CD14-positive monocyte (primary cell): ENCODE measurements around the gene C3orf70. TPM values are rescaled to one million over a fixed set of nuclear protein-coding genes. Genes with fewer than 3 reads are reported as not detected.

Experiments
- DNase-seq, 3 donors: peaks; one replicate each; pipeline ENCODE4 v3.0.0-alpha.2; 2011 to 2022
- H2AFZ ChIP-seq: 2 replicates; pipeline ENCODE4 v1.6.0; 2012; ENCODE audit warnings: mild to moderate bottlenecking, low read depth, low read length, inconsistent platforms; ENCODE audit not compliant: insufficient read depth, poor library complexity, severe bottlenecking
- H3K27ac ChIP-seq, 2 donors: 1 replicate in 1 of 2; 2 replicates in 1 of 2; pipeline ENCODE4 v1.5.1; 2012 to 2013; ENCODE audit warnings: low read length in 2 of 2, control low read depth in 1 of 2, inconsistent platforms in 1 of 2, low read depth in 1 of 2, mild to moderate bottlenecking in 1 of 2
- H3K27me3 ChIP-seq, 2 donors: one replicate each; pipeline versions ENCODE4 v1.6.0 to v1.6.1; 2011 to 2013; ENCODE audit warnings: low read length in 2 of 2; ENCODE audit not compliant: control insufficient read depth in 2 of 2, insufficient read depth in 2 of 2
- H3K36me3 ChIP-seq, 2 donors: replicated peaks in 1 of 2; 1 replicate in 1 of 2; 2 replicates in 1 of 2; pipeline versions ENCODE4 v1.5.1 to v1.6.1; 2012 to 2013; ENCODE audit warnings: low read length in 2 of 2, control low read depth in 1 of 2, inconsistent platforms in 1 of 2, mild to moderate bottlenecking in 1 of 2; ENCODE audit not compliant: insufficient read depth in 2 of 2, control insufficient read depth in 1 of 2
- H3K4me1 ChIP-seq, 2 donors: 1 replicate in 1 of 2; 2 replicates in 1 of 2; pipeline versions ENCODE4 v1.5.1 to v1.6.1; 2012 to 2013; ENCODE audit warnings: low read length in 2 of 2, control low read depth in 1 of 2, inconsistent platforms in 1 of 2, mild to moderate bottlenecking in 1 of 2, moderate library complexity in 1 of 2; ENCODE audit not compliant: insufficient read depth in 2 of 2, control insufficient read depth in 1 of 2
- H3K4me2 ChIP-seq: replicated peaks from 2 replicates; pipeline ENCODE3; 2012; ENCODE audit warnings: low read length, moderate library complexity, mild to moderate bottlenecking; ENCODE audit not compliant: poor library complexity, severe bottlenecking; ENCODE audit errors: extremely low read depth
- H3K4me3 ChIP-seq, 3 experiments: fragments of 200-600 bp in 1 of 3; sonication (generic) in 1 of 3; replicated peaks in 1 of 3; 1 replicate in 2 of 3; 2 replicates in 1 of 3; pipeline ENCODE4 v1.5.1; 2011 to 2013; ENCODE audit warnings: low read length in 3 of 3, mild to moderate bottlenecking in 3 of 3, control low read depth in 2 of 3, low read depth in 2 of 3, inconsistent platforms in 1 of 3, moderate library complexity in 1 of 3
- H3K79me2 ChIP-seq: 2 replicates; pipeline ENCODE4 v1.6.0; 2012; ENCODE audit warnings: mild to moderate bottlenecking, control low read depth, inconsistent platforms, low read length, moderate library complexity; ENCODE audit not compliant: insufficient read depth
- H3K9ac ChIP-seq: 2 replicates; pipeline ENCODE4 v1.6.0; 2017; ENCODE audit warnings: low read length, mild to moderate bottlenecking; ENCODE audit not compliant: insufficient read depth, poor library complexity, severe bottlenecking
- H3K9me3 ChIP-seq, 2 donors: replicated peaks in 1 of 2; 1 replicate in 1 of 2; 2 replicates in 1 of 2; pipeline versions ENCODE4 v1.5.1 to v1.6.1; 2012 to 2013; ENCODE audit warnings: low read length in 2 of 2, control low read depth in 1 of 2; ENCODE audit not compliant: control insufficient read depth in 1 of 2, insufficient read depth in 1 of 2
- H4K20me1 ChIP-seq: 2 replicates; pipeline ENCODE4 v1.6.0; 2012; ENCODE audit warnings: mild to moderate bottlenecking, low read length, control low read depth, moderate library complexity; ENCODE audit not compliant: insufficient read depth
- H3K27ac Mint-ChIP-seq, 7 donors: one replicate each; pipeline ENCODE4 v1.8.0; 2020; ENCODE audit warnings: mild to moderate bottlenecking in 7 of 7, mixed read lengths in 7 of 7, moderate library complexity in 6 of 7, inconsistent platforms in 2 of 7
- H3K27me3 Mint-ChIP-seq, 3 donors: one replicate each; pipeline ENCODE4 v1.8.0; 2021 to 2022; ENCODE audit warnings: low read depth in 3 of 3, mild to moderate bottlenecking in 3 of 3, mixed read lengths in 3 of 3, moderate library complexity in 3 of 3, inconsistent platforms in 1 of 3
- H3K36me3 Mint-ChIP-seq, 2 donors: one replicate each; pipeline ENCODE4 v1.8.0; 2020; ENCODE audit warnings: mixed read lengths in 2 of 2, inconsistent platforms in 1 of 2, mild to moderate bottlenecking in 1 of 2
- H3K4me1 Mint-ChIP-seq: one replicate; pipeline ENCODE4 v1.8.0; 2020; ENCODE audit warnings: mild to moderate bottlenecking, mixed read lengths
- H3K4me3 Mint-ChIP-seq, 2 donors: one replicate each; pipeline ENCODE4 v1.8.0; 2020; ENCODE audit warnings: mild to moderate bottlenecking in 2 of 2, mixed read lengths in 2 of 2, moderate library complexity in 1 of 2
- H3K9me3 Mint-ChIP-seq, 7 donors: one replicate each; pipeline ENCODE4 v1.8.0; 2020 to 2022; ENCODE audit warnings: mixed read lengths in 7 of 7, mild to moderate bottlenecking in 6 of 7, moderate library complexity in 6 of 7, inconsistent platforms in 2 of 7
- WGBS: methylation state at CpG from one replicate; pipeline ENCODE4 v1.1.5; 2013; ENCODE audit warnings: missing lambda C conversion rate; ENCODE audit not compliant: insufficient coverage; 5-methylcytosine and 5-hydroxymethylcytosine counted together
- intact Hi-C, 2 donors: fragments of 100-400 bp; cut with micrococcal nuclease; formaldehyde crosslinking; loops; one replicate each; pipeline versions ENCODE4 v1.15.0 to v1.15.1; 2023
- polyA plus RNA-seq, 3 donors: library from polyadenylated mRNA; depleted of rRNA in 1 of 3; unstranded in 2 of 3; stranded (reverse) in 1 of 3; fragments of 300-500 nt in 2 of 3; fragments of >200 nt in 1 of 3; fragmentation: Illumina TruSeq in 2 of 3; gene quantifications; 1 replicate in 2 of 3; 2 replicates in 1 of 3; pipeline ENCODE4 v1.2.3, GENCODE V29; 2012 to 2021
- TF ChIP-seq, protein P1 (sequence below): fragments of 200-600 bp; IDR thresholded peaks from one replicate; pipeline ENCODE4 v1.8.0; 2022; ENCODE audit warnings: antibody characterized with exemption, mild to moderate bottlenecking

The C3orf70 gene
- polyA plus RNA-seq, 3 donors = 0.01 to 0.08 TPM; not detected in 1

DNA sequence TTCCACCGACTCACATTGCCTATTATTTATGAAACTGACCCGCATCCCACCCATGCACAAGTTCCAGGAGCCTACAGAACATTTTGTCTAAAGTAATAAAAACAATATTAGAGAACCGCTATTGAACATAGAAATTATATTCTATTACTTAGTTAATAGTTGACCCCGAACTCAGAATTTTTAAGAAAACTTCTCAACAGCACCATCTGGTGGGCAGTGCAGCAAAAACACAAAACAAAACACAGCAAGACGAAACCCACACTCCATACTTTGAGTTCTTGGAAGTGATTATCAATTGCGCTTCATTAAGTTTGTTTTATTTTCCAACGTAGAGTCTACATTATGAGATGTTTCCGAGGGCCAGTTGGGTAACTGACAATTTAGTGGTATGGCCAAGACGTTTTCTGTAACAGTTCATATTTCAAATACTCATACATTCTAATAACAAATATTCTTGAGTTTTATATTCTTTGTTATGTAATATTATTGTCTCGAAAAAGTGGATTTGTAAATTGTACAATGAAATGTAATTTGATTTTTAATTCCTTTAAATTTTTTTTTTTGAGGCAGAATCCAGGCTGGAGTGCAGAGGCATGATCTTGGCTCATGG, 24.0 kb upstream of the C3orf70 start:
- no peak overlapping the region for H3K27ac ChIP-seq
- no peak overlapping the region for H3K9ac ChIP-seq
- H3K4me2 ChIP-seq = no peak overlapping the region
- Mint-ChIP-seq H3K27me3 (no peaks in the 10 kb centered on the region), H3K4me3 (peak overlapping the region in 1 of 2 donors; percentile 18), H3K9me3 (no peaks in the 10 kb centered on the region), H3K36me3 (no peaks in the 10 kb centered on the region), H3K4me1 (peaks cover 27% of the 10 kb centered on the region), H3K27ac (no peak overlapping the region)
- no CpG with 5 or more reads among the region's 10 CpGs for WGBS
- H2AFZ ChIP-seq = no peak overlapping the region
- no peak overlapping the region for H3K4me3 ChIP-seq
- H3K4me1 ChIP-seq = peaks cover 16 to 20% of the 10 kb centered on the region in 2 donors
- peak; percentile 5 to 15 (median 11) for DNase-seq
- no peaks in the 10 kb centered on the region for H3K27me3 ChIP-seq
- H3K36me3 ChIP-seq = no peaks in the 10 kb centered on the region
- intact Hi-C loops = no loop called here
- H4K20me1 ChIP-seq = no peaks in the 10 kb centered on the region
- H3K9me3 ChIP-seq = no peaks in the 10 kb centered on the region
- TF ChIP-seq, protein P1, sequence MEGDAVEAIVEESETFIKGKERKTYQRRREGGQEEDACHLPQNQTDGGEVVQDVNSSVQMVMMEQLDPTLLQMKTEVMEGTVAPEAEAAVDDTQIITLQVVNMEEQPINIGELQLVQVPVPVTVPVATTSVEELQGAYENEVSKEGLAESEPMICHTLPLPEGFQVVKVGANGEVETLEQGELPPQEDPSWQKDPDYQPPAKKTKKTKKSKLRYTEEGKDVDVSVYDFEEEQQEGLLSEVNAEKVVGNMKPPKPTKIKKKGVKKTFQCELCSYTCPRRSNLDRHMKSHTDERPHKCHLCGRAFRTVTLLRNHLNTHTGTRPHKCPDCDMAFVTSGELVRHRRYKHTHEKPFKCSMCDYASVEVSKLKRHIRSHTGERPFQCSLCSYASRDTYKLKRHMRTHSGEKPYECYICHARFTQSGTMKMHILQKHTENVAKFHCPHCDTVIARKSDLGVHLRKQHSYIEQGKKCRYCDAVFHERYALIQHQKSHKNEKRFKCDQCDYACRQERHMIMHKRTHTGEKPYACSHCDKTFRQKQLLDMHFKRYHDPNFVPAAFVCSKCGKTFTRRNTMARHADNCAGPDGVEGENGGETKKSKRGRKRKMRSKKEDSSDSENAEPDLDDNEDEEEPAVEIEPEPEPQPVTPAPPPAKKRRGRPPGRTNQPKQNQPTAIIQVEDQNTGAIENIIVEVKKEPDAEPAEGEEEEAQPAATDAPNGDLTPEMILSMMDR = peak; percentile 78
- no peaks in the 10 kb centered on the region for H3K79me2 ChIP-seq

DNA sequence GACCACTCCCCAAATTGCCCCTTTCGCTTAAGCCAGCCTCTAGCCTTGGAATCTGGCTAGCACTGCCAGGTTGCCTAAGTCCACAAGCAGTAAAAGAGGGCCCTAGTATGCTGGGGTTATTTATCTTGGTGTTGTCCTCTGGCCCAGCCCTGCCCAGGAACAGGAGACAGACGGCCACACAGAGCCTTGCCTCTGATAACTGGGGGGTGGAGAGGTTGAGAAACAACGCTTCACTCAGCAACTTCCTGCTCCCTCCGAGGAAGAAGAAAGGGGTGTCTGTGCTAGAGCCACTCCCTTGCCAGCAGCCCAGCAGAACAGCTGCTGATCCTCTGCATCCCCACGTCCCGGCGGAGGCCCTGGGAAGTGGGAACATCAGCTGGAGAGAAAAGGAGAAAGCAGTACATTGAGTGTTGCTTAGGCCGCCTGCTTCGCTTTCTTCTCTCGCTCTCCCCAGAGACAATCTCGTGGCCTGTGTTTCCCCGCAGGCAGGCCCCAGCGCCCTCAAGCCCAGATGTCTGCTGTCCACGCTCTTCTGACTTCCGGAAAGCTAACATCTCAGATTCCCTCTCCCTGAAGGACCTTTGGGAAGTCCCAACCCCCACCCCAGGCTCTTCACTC, 22.6 kb upstream of the C3orf70 start:
- peaks cover 27% of the 10 kb centered on the region for H3K4me1 Mint-ChIP-seq
- Histone ChIP-seq H3K4me3 (peak overlapping the region in 2 of 3 experiments; percentile 22 to 69), H3K27me3 (no peaks in the 10 kb centered on the region), H3K27ac (peak overlapping the region; percentile 64 to 86), H3K9ac (peak overlapping the region; percentile 62), H3K4me1 (peaks cover 16 to 20% of the 10 kb centered on the region in 2 donors), H3K9me3 (no peaks in the 10 kb centered on the region), H3K36me3 (no peaks in the 10 kb centered on the region), H2AFZ (peak overlapping the region; percentile 92), H3K4me2 (peak overlapping the region; percentile 74), H3K79me2 (no peaks in the 10 kb centered on the region), H4K20me1 (no peaks in the 10 kb centered on the region)
- intact Hi-C loops = no loop called here
- no peaks in the 10 kb centered on the region for H3K9me3 Mint-ChIP-seq
- DNase-seq = peak; percentile 33 to 40 (median 35)
- H3K27me3 Mint-ChIP-seq = no peaks in the 10 kb centered on the region
- H3K36me3 Mint-ChIP-seq = no peaks in the 10 kb centered on the region
- 12% methylated on average over 6 of the region's 15 CpGs for WGBS
- TF ChIP-seq, protein P1 = no peak
- peak overlapping the region; percentile 75 to 91 (median 81) for H3K27ac Mint-ChIP-seq
- H3K4me3 Mint-ChIP-seq = peak overlapping the region; percentile 60 to 84
